GM12878 (cell line): ENCODE results near the gene TCL1B. TPM values are rescaled to one million over a fixed set of nuclear protein-coding genes. Genes with fewer than 3 reads are reported as not detected.

Experiments
- ATAC-seq: fragments of 200-7000 bp; cut with Tn5 transposase; 3 replicates; pipeline ENCODE4 v1.9.1; 2020; ENCODE audit warnings: mild to moderate bottlenecking, moderate library complexity
- BruUV-seq: library from RNA; stranded (reverse); fragments of 400-500 nt; replicated peaks from 2 replicates; lab custom pipeline; 2021; lab: Mats Ljungman, UMichigan
- CTCF ChIA-PET: fragments of 300-600 bp; sonication (Branson Sonifier 250); formaldehyde crosslinking; extraction: SDS; loops from one replicate; lab custom pipeline; 2021; ENCODE audit warnings: inconsistent platforms; lab: Yijun Ruan, JAX
- POLR2A ChIA-PET: fragments of 350-600 bp; formaldehyde crosslinking; extraction: SDS; loops from one replicate; lab custom pipeline; 2021; ENCODE audit warnings: inconsistent platforms; lab: Charles Lee
- RAD21 ChIA-PET: fragments of 300-600 bp; sonication (Branson Sonifier 250); formaldehyde crosslinking; loops from one replicate; lab custom pipeline; 2023; ENCODE audit warnings: antibody characterized with exemption; ENCODE audit not compliant: unreplicated experiment; lab: Charles Lee
- SMC1A ChIA-PET: fragments of 300-600 bp; sonication (Branson Sonifier 250); formaldehyde crosslinking; loops from one replicate; lab custom pipeline; 2023; ENCODE audit not compliant: unreplicated experiment, uncharacterized antibody; lab: Charles Lee
- DNase-seq: peaks from one replicate; pipeline ENCODE4 v3.0.0-alpha.2; 2011; ENCODE audit warnings: low read depth, low spot score
- FAIRE-seq: peaks from 3 replicates; lab custom pipeline; 2011; peaks lifted over from hg19 to GRCh38; lab: Jason Lieb, UNC
- H2AFZ ChIP-seq: 2 replicates; pipeline ENCODE4 v1.6.0; 2011; ENCODE audit warnings: low read depth, low read length, control low read depth; ENCODE audit not compliant: control insufficient read depth
- H3K27ac ChIP-seq: 2 replicates; pipeline ENCODE4 v1.5.1; 2011; ENCODE audit warnings: control low read depth; ENCODE audit not compliant: control insufficient read depth, insufficient read depth
- H3K27me3 ChIP-seq, 2 experiments: replicated peaks in 1 of 2; 2 replicates each; pipeline versions ENCODE4 v1.6.0 to v1.6.1; 2011; ENCODE audit warnings: low read length in 1 of 2; ENCODE audit not compliant: control insufficient read depth in 2 of 2, insufficient read depth in 2 of 2
- H3K36me3 ChIP-seq, 2 experiments: 2 replicates each; pipeline ENCODE4 v1.5.1; 2011; ENCODE audit warnings: low read length in 1 of 2; ENCODE audit not compliant: control insufficient read depth in 2 of 2, insufficient read depth in 2 of 2
- H3K4me1 ChIP-seq: 2 replicates; pipeline ENCODE4 v1.6.1; 2011; ENCODE audit warnings: mild to moderate bottlenecking, low read length, moderate library complexity, mixed read lengths; ENCODE audit not compliant: control insufficient read depth, insufficient read depth
- H3K4me2 ChIP-seq: 2 replicates; pipeline ENCODE4 v1.6.0; 2011; ENCODE audit warnings: control low read depth; ENCODE audit not compliant: control insufficient read depth, insufficient read depth
- H3K4me3 ChIP-seq: fragments of 200-600 bp; sonication (generic); 2 replicates; pipeline ENCODE4 v1.5.1; 2016
- H3K79me2 ChIP-seq: 2 replicates; pipeline ENCODE4 v1.6.0; 2011; ENCODE audit warnings: low read length; ENCODE audit not compliant: control insufficient read depth, insufficient read depth
- H3K9ac ChIP-seq: 2 replicates; pipeline ENCODE4 v1.8.0; 2011; ENCODE audit warnings: low read length, control low read depth, mixed read lengths; ENCODE audit not compliant: control insufficient read depth, insufficient read depth
- H3K9me3 ChIP-seq: replicated peaks from 3 replicates; pipeline ENCODE4 v1.5.1; 2011; ENCODE audit warnings: mild to moderate bottlenecking, low read length; ENCODE audit not compliant: control insufficient read depth, insufficient read depth
- H4K20me1 ChIP-seq: 2 replicates; pipeline ENCODE4 v1.6.0; 2011; ENCODE audit not compliant: control insufficient read depth, insufficient read depth
- CBFB ChIP-seq: IDR thresholded peaks from 2 replicates; pipeline ENCODE4 v1.6.1; 2016; ENCODE audit warnings: antibody characterized with exemption, low read depth
- EGR1 ChIP-seq, 2 experiments: IDR thresholded peaks; 1 replicate in 1 of 2; 2 replicates in 1 of 2; pipeline ENCODE4 v1.6.1; 2011 to 2012; ENCODE audit warnings: low read depth in 2 of 2, low read length in 2 of 2, borderline replicate concordance in 1 of 2, mild to moderate bottlenecking in 1 of 2, moderate library complexity in 1 of 2
- EZH2 ChIP-seq: IDR thresholded peaks from 2 replicates; pipeline ENCODE4 v1.6.1; 2012; ENCODE audit warnings: low read depth, mild to moderate bottlenecking, control low read depth, inconsistent platforms, low read length, borderline replicate concordance; ENCODE audit not compliant: control insufficient read depth
- POLR2A ChIP-seq: IDR thresholded peaks from 2 replicates; pipeline ENCODE4 v1.6.1; 2011; ENCODE audit warnings: low read depth, mild to moderate bottlenecking, low read length
- RUNX3 ChIP-seq: IDR thresholded peaks from 2 replicates; pipeline ENCODE4 v1.6.1; 2012; ENCODE audit warnings: low read length, inconsistent platforms
- SPI1 ChIP-seq: IDR thresholded peaks from 2 replicates; pipeline ENCODE4 v1.6.1; 2011; ENCODE audit warnings: low read depth, mild to moderate bottlenecking, low read length, moderate library complexity, borderline replicate concordance; ENCODE audit not compliant: insufficient read depth
- WGBS: methylation state at CpG from one replicate; pipeline ENCODE4 v1.1.6; 2016; ENCODE audit warnings: low lambda C conversion rate; ENCODE audit not compliant: insufficient replicate concordance, insufficient coverage; ENCODE audit errors: missing lambda C conversion rate; 5-methylcytosine and 5-hydroxymethylcytosine counted together
- in situ Hi-C: fragments of 300-500 bp; cut with MboI; formaldehyde crosslinking; loops from 9 replicates; pipeline ENCODE4 v1.14.3; 2018; ENCODE audit warnings: mixed read lengths
- intact Hi-C: fragments of 100-400 bp; cut with micrococcal nuclease; formaldehyde crosslinking; loops from one replicate; pipeline ENCODE4 v1.14.2; 2022; ENCODE audit not compliant: unreplicated experiment
- polyA plus RNA-seq, 11 experiments: library from polyadenylated mRNA; depleted of rRNA in 4 of 11; unstranded in 6 of 11; stranded (reverse) in 5 of 11; fragments of >200 nt; fragmentation: Nextera tagmentation in 4 of 11; fragmentation: Illumina TruSeq in 1 of 11; extraction: Ambion mirVana in 4 of 11; extraction: Trizol in 1 of 11; gene quantifications; 1 replicate in 1 of 11; 2 replicates in 10 of 11; pipeline versions ENCODE4 v1.2.1 to v1.2.3, GENCODE V29; 2011 to 2016; ENCODE audit warnings: inconsistent platforms in 2 of 11, missing spikeins in 2 of 11, low read depth in 1 of 11
- total RNA-seq, 4 experiments: library from RNA; depleted of rRNA in 3 of 4; stranded (reverse); fragments of >200 nt in 3 of 4; fragmentation: Illumina TruSeq in 1 of 4; extraction: Trizol in 1 of 4; gene quantifications; 2 replicates each; pipeline versions ENCODE4 v1.2.1 to v1.2.3, GENCODE V29; 2013 to 2021

Gene TCL1B
- total and polyA plus RNA-seq, 10 of the 15 experiments (the other 5 are each of a cell fraction or from before 2014, with no cell fraction given): 0.10 to 0.18 (median 0.13) TPM; not detected in 6

DNA sequence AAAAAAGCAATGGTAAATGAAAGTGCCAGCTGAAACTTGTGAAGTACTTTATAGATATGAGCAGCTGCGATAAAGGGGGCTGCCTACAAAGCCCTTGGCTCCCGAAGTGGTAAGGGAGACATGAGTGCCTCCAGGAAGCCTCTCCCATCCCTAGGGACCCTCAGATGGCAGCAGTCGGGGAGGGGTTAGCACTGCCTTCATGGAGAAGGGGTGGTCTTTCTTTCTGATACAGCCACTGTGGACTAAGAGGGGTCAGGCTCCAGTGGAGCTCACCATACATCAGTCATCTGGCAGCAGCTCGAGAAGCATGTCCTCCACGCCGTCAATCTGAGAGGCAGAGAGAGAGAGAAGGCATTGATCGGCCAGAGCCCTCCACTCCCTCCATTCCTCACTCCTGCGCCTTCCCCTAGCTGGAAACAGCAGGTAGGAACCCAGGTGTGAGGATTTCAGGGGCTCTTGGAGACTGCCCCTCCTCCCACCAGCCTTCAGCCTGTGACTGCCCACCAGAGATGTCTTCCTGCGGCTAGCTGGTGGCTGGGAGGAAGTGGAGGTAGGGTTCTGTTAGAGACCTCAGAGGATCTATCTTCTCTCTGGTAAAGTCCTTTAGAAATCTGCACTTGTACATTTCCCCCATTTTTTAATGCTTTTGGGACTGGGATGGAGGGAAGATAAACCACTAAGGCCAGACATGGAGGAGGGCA, 25.4 kb downstream of the TCL1B start:
- Histone ChIP-seq H3K27ac (peak overlapping the region; percentile 85), H3K79me2 (peaks cover 25% of the 10 kb centered on the region), H3K9ac (peak overlapping the region; percentile 87), H3K4me1 (peaks cover 19% of the 10 kb centered on the region), H3K4me2 (peak overlapping the region; percentile 93), H2AFZ (peak overlapping the region; percentile 65), H3K36me3 (peaks cover 0 to 13% of the 10 kb centered on the region in 2 experiments; a peak in 2 of 4 replicates), H3K9me3 (no peaks in the 10 kb centered on the region), H4K20me1 (no peaks in the 10 kb centered on the region), H3K27me3 (no peaks in the 10 kb centered on the region), H3K4me3 (peak overlapping the region; percentile 84)
- TF ChIP-seq CBFB (no peak), EZH2 (no peak), EGR1 (IDR thresholded peaks at IDR 0.05; ENCODE audit: borderline replicate concordance in 1 of 2, low read depth in 2 of 2, low read length in 2 of 2) (no peak), RUNX3 (peak; percentile 64), SPI1 (peak; percentile 81), POLR2A (0 out of 2 replicates have a peak, but pooled peaks have one; percentile 41)
- WGBS: 3% methylated on average over 9 of the region's 9 CpGs
- intact Hi-C loops: no loop called here
- ChIA-PET SMC1A (interaction anchor here (0.6 to 1.2 kb wide), 4 partner anchors 8 to 49 kb away, joined by 3 to 6 read pairs (median 4); no protein-coding TSS in a partner anchor), RAD21 (interaction anchor here (1.3 kb wide), 1 partner anchor 14 kb away, joined by 4 read pairs; no protein-coding TSS in a partner anchor), CTCF (interaction anchor here (0.9 to 1.9 kb wide), 6 partner anchors 10 to 150 kb away, joined by 3 to 6 read pairs (median 4); no protein-coding TSS in a partner anchor), POLR2A (interaction anchor here (0.6 kb wide), 1 partner anchor 780 kb away, joined by 5 read pairs; no protein-coding TSS in a partner anchor)
- FAIRE-seq (peak; percentile 78), ATAC-seq (peak; percentile 44), DNase-seq (no peak)
- BruUV-seq: no TSS peak
- in situ Hi-C loops: no loop called here
